Hematopoietic multipotent progenitor cell treated with erythropoietin and hydrocortisone succinate and interleukin-3 and kit ligand, for 17 days (in vitro differentiated cells): Measurements from ENCODE around the gene MYOZ2.

Source experiments
- DNase-seq: peaks from one replicate; pipeline ENCODE4 v3.0.0-alpha.2; 2015; ENCODE audit warnings: low spot score

The MYOZ2 gene

DNA sequence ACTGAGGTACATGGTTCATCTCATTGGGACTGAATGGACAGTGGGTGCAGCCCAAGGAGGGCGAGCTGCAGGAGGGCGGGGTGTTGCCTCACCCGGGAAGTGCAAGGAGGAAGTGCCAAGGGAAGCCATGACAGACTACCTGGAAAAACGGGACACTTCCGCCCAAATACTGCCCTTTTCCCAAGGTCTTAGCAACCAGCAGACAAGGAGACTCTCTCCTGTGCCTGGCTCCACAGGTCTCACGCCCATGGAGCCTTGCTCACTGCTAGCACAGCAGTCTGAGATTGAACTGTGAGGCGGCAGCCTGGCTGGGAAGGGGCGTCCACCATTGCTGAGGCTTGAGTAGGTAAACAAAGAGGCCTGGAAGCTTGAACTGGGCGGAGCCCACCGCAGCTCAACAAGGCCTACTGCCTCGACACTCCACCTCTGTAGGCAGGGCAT, 62.2 kb downstream of the MYOZ2 start:
- no peak for DNase-seq

- no peak for DNase-seq
These were observed 69.3 kb downstream of the MYOZ2 start for GRCh38 chr4:119204916-119205315.

DNA sequence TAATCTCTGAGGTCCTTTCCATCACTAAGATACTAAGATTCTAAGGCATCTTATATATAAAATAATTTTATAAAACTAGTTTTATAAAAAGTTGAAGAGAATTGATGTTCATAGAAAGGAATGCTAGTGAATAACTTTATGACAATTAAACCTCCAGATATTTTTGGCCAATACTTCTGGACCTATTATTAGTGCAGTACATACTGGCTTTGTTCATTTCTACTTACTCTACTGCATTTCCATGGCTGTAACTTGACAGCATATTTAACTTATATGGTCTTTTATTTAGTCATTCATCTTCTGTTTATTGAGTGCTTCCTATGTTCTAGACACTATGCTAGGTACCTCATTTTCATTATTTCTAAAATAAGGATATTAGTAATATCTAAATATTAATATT, 70.1 kb downstream of the MYOZ2 start:
- no peak for DNase-seq

DNA sequence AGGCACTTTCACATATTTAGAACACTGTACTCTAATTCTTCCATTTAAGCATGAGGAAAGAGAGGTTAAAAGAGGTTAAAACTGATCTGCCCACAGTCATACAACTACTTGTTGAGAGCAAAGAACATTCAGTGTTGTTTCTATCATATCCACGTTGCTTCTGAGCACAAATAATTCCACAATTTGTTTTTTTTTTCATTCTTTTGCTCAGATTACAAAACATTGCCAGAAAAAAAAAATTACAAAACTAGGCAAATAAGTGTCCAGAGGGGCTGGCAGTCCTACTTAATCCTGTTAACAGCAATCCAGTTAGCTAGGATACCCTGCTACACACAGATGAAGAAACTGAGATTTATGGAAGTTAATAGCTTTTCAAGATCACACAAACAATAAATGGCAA, 70.5 kb downstream of the MYOZ2 start:
- DNase-seq = no peak

- no peak for DNase-seq
These were observed 71.4 kb downstream of the MYOZ2 start for GRCh38 chr4:119207051-119207450.

GRCh38 chr4:119209077-119209476, 73.4 kb downstream of the MYOZ2 start:
- DNase-seq = no peak

DNA sequence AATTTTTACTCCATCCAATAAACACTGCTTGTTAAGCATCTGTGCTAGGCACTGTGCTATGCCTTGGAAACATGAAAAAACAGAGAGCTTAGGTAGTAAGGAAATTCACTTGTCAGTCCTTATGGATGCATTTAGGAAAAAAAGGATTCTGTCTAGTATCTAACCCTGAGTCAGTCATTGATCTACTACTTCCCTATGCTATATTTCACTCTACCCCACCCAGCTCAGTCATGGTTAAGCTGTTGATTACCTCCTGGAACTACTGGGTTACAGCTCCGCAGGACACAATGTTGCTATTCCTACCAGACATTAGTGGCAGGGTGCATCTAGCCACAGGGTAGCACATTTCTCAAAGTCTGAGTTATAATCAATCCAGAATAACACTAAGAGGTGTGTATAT, 74.0 kb downstream of the MYOZ2 start:
- DNase-seq = no peak

DNA sequence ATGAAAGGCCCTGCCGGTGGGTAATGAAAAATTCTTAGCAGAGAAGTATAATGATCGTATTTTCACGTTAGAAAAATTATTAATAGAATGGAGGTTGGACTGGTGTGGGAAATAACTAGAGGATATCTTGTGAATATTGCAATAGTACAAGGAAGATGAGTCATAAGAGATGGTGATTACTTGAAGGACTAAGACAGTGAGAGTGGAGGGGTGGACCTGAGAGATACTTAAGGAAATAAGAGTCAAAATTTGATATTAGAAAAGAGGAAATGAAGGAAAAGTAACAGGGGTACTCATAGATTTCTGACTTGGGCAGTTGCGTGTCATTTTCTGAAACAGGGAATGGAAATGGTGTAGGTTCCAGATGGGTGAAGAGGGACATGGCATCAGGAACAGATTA, 75.1 kb downstream of the MYOZ2 start:
- DNase-seq = no peak

DNA sequence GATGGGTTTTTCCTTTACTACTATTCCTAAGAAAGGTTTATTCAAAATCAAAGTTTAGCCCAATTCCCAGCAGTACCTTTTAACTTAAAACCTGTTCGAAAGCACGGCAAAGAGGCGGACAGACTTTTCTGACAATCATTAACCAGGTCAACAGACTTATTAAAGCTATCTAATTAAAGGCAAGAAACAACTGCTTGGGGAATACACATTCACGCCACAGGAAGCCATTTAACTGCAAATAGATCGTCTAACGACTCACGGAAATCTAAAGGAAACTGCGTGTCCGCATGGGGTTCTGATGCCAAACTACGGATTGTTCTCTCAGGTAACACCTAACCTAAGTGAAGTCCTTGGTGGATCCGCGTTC, 76.2 kb downstream of the MYOZ2 start:
- DNase-seq = no peak

DNA sequence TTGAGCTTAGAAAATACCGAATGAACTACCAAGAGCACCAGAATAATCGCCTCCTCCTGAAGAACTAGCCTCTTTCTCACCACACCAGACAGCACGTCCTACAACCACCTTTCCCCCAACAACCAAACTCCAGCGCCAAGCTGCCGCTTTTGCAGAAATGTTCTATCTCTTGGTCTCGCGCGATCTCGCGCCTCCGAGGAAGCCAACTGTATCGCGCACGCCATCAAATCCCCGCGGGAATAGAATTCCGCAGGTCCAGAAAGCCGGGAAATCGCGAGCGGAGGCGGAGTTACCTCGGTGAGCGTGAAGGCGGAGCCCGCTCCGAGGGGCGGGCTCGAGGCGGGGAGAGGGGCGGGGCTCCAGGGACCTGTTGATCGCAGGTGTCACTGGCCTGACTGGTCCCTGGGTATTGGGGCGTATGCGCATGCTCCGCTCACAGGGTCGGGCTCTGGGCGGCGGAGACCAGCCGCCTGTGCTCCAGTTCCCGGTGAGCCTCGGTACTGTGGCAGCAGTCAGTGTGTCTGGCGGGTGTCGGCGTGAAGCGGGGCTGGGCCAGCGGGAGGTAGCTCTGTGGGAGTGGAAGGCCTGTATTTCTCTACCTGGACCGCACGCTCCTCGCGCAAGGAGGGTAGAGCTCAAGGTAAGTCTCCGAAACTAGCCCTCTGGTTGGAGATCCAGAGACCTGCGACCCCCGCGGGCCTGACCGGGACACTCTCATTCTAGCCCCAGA, 76.8 kb downstream of the MYOZ2 start, which contains the start of gene USP53:
Gene USP53 (plus strand): TSS at position 480 of the 730 bp plus-strand sequence. CDS start 27,047 bp downstream, outside the sequence.
- peak; percentile 96 for DNase-seq

- peak; percentile 81 for DNase-seq
These were observed 77.5 kb downstream of the MYOZ2 start for GRCh38 chr4:119212964-119213606.

DNA sequence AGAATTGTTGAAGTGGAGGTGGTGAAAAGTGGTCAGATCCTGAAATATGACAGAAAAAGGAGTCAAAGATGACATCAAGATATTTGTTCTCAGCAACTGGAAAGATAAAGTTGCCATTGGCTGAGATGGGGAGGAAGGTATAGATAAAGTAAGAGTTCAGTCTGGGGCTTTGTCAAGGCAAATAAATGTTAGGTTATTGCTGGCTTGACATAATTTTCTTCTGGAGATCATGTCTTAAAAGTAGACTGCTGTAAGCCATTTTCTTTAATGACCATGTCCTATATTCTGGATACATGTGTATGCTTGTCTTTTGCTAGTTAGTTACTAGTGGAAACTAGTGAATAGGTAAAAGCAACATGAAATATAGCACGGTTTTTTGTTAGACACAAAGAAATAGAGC, 82.5 kb downstream of the MYOZ2 start:
- DNase-seq = no peak

DNA sequence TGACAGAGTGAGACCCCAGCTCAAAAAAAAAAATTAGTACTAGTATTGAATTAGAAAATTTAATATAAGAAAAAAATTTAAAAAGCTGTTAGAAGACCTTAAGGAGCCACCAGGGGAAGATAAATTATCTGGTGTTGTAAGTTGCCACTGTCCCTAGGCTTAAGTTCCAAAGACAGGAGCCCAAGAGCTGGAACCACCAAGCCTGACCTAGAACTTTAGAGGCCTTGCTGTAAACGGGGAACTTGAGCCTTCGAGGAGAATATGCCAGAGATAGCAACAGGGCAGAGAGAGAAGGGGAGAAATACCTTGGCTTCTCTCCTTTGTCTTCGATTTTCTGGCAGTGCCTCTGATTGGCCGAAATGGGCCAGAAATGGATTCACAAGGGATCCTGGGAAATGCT, 85.8 kb downstream of the MYOZ2 start:
- no peak for DNase-seq

- DNase-seq = no peak
These were observed 92.1 kb downstream of the MYOZ2 start for GRCh38 chr4:119227690-119228089.

DNA sequence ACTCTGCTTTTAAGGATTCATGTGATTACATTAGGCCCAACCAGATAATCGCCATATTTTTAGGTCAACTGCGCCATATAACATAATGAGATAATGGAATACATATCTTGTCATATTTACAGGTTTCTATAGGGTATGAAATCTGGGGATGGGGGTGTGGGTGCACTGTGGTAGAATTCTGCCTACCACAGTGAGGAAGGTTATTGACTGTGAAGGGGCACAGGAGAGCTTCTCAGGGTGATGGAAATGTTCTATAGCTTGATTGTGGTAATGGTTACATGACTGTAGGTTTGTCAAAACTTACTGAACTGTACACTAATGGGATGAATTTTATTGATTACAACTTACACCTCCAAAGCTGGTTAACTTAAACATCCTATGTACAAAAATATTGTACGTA, 92.8 kb downstream of the MYOZ2 start:
- no peak for DNase-seq

DNA sequence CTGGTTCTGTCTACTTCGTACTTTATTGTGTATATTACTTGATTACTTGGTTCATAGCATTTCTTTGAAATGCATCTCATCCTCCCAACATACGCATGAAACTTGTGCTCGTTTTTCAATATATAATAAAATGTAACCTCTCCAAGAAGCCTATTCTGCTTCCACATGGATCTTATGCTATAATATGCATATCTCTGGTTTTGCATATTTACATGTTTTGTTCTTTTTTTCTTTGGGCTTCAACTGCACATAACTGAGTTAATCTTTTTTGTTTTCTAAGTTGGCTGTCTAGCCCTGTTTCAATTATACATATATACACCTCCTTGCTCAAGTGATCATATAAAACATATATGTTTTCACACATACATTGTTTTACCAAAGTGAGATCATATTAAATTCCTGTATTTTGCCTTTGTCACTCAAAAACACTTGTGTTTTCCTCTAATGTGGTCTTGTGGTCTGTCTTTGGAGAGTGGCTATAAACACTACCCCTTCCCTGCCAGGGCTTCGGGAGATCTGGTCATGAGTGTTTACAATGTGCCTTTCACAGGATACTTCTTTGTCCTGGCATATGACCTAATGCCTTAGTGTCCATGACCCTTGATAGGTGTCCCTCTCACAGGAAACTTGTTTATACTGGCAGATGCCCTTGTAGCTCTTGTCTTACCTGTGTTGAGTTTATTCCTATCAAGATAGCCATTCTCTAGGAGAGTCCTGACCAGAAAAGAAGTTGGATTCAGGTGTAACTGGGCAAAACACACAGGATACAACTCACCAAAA, 94.5 kb downstream of the MYOZ2 start:
- DNase-seq = no peak

DNA sequence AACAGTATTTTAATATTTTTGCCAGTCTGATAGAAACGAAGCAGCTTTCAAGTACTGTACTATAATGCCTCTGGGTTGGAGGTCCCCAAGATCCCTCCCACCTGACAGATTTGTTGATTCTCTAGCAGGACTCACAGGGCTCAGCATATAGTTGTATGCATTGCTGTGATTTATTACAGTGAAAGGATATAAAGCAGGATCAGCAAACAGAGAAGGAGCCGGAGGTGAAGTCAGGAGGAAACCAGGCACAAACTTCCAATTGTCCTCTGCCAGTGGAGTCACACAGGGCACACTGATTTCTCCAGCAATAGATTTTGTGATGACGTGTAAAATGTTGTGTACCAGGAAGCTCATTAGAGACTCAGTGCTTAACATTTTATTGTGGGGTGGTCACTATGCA, 95.9 kb downstream of the MYOZ2 start:
- no peak for DNase-seq

- no peak for DNase-seq
These were observed 96.7 kb downstream of the MYOZ2 start for GRCh38 chr4:119232286-119232685.

- DNase-seq = no peak
These were observed 97.6 kb downstream of the MYOZ2 start for GRCh38 chr4:119233191-119233590.

DNA sequence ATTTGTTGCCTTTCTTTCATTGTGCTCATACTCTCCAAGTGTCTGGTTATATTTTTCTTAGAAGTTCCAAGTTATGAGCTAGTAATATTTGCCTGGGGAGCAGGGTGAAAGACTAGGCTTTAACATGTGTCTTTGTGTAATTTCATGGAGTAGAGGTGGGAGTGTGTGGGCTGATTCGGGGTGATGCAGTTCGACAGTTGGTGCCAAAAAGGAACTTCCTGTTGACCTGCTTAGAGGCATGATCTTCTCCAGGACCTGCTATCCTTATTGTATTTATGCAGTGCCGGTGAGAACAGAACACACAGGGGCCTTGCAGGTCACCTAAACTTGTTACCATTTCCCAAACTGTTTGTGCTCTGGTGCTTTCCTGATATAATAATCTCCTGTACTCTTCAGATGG, 98.1 kb downstream of the MYOZ2 start:
- no peak for DNase-seq

DNA sequence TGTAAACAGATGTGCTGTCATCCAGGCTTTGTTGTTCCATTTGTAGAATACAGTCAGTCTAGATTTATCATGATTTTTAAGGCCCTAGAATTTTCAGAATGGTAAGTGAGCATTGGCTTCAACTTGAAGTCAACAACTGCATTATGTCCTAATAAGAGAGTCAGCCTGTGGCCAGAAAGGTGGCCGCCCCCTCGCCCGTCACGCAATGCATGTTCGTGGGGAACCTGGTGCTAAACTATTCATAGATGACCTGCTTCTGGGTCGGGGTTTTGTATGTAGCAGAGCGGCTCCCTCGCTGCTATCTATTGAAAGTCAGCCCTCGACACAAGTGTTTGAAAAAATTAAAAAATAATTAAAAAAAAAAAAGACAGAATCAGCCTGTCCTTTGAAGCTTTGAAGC, 101.6 kb downstream of the MYOZ2 start:
- no peak for DNase-seq
